Astrocyte of the spinal cord (primary cell): Measurements from ENCODE around the gene TMEM134.

ENCODE experiments used
- DNase-seq: peaks from one replicate; pipeline ENCODE4 v3.0.0; 2011; ENCODE audit warnings: low read depth, low spot score
- H3K4me3 ChIP-seq: 2 replicates; pipeline ENCODE4 v1.5.1; 2011; ENCODE audit warnings: low read depth, mild to moderate bottlenecking, low read length, moderate library complexity
- in situ Hi-C: cut with HindIII; loops from 2 replicates; pipeline ENCODE4 v1.10.0; 2017; ENCODE audit warnings: low sequenced_read_pairs
- TF ChIP-seq, protein P1 (sequence below): IDR thresholded peaks from 2 replicates; pipeline ENCODE4 v1.5.1; 2012; ENCODE audit warnings: low read depth, mild to moderate bottlenecking, low read length, inconsistent platforms

The TMEM134 gene

DNA sequence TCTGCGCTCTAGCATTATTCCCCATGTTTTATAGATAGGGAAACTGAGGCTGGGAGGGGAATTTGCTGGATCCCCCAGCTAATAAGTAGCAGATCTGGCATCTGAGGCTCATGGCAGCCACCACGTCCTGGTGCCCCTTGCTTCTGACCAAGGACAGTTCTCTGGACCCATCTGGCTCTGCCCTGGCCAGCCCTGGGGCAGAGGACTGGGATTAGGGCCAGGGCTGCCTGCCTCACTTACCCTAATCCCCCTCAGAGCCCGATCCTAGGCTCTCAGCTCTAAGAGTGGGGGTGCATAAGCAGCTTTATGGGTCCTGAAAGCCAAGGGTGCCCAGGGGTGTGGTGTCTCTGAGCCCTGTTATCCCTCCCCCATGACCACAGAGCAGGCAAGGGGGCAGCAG, 14.0 kb downstream of the TMEM134 start, which contains the start of gene CABP4:
CABP4 (plus strand) TSS at position 301 of the 400 bp plus-strand sequence; CDS start at position 371, 70 bp downstream.
- in situ Hi-C loops, result no loop called here
- DNase-seq, result no peak
- TF ChIP-seq, protein P1, sequence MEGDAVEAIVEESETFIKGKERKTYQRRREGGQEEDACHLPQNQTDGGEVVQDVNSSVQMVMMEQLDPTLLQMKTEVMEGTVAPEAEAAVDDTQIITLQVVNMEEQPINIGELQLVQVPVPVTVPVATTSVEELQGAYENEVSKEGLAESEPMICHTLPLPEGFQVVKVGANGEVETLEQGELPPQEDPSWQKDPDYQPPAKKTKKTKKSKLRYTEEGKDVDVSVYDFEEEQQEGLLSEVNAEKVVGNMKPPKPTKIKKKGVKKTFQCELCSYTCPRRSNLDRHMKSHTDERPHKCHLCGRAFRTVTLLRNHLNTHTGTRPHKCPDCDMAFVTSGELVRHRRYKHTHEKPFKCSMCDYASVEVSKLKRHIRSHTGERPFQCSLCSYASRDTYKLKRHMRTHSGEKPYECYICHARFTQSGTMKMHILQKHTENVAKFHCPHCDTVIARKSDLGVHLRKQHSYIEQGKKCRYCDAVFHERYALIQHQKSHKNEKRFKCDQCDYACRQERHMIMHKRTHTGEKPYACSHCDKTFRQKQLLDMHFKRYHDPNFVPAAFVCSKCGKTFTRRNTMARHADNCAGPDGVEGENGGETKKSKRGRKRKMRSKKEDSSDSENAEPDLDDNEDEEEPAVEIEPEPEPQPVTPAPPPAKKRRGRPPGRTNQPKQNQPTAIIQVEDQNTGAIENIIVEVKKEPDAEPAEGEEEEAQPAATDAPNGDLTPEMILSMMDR, result no peak
- H3K4me3 ChIP-seq, result no peak within 1 kb of the TSS

DNA sequence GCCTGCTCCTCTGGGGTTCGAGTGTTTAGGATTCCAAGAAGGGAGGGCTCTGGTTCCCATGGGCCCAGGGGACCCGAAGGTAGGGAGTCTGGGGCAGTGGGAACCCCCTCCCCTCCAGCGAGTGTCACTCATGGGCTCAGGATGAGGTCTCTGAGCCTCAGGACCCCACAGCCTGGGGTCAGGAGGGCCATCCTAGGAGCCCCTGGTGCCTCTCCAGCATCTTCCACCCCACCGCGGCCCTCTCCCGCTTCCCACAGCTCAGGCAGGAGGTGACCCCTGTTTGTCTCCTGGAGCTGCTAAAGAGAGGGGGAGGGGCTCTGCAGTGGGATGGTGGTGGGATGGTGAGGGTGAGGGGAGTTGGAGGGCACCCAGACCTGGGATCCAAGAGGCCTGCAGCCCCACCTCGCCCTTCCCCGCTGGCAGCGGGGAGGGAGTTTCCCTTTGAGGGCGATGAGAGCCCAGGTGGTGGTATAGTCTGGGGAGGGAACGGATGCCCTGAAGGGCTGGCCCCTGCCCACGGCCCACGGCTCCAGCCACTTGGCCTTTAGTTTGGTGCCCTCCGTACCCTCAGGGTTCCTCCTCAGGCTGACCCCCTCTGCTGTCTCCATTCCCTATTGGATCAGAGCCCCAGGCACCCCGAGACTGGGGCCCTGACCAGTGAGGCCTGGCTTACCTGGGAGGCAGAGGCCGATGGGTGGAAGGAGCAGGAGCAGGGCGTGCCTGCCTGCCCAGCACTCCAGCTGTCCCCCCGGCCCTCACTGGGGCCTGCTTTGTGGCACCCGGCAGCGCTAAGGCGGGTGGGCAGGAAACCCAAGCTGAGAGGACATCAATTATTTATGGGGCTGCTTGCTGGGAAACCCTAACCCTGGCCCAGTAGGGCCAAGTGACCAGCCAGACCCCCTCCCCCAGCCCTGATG, 15.0 kb downstream of the TMEM134 start:
- in situ Hi-C loops, result no loop called here
- no peak for DNase-seq
- TF ChIP-seq, protein P1, result no peak
- no peak overlapping the region for H3K4me3 ChIP-seq

DNA sequence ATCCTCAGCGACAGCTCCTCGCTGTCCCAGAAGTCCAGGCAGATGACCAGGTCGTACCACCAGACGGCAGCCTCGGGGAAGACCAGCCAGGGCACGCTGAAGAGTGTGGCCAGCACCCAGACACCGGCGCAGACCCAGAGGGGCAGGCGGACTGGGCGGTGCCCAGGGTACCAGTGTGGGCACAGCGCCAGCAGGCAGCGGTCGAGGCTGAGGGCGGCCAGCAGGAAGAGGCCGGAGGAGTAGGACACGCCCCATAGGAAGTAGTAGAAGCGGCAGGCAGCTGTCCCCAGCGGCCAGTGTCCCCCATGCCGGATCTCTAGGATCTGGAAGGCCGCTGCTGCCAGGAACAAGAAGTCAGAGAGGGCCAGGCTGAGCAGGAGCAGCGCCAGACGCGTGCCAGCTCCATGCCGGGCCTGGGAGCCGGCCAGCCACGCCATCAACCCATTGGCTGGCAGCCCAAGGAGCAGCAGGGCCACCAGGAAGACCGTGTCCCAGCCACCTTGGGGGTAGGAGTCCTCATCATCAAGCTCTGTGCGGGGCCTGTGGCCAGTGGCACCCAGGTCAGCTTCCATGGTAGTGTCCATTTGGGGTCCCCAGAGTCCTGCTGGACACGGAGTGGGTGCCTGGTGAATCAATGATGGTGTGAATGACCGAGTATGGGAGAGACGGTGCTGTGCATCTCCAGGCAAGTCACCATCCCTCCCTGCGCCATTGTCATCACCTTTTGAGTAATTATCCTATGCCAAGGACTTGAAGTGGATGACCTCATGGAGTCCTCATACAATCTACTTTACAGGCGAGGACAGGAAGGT, 16.7 kb downstream of the TMEM134 start, which contains the start of gene GPR152:
GPR152 (minus strand) TSS at position 589 of the 812 bp plus-strand sequence; CDS start at position 584, 5 bp downstream.
- in situ Hi-C loops, result no loop called here
- TF ChIP-seq, protein P1, result no peak

DNA sequence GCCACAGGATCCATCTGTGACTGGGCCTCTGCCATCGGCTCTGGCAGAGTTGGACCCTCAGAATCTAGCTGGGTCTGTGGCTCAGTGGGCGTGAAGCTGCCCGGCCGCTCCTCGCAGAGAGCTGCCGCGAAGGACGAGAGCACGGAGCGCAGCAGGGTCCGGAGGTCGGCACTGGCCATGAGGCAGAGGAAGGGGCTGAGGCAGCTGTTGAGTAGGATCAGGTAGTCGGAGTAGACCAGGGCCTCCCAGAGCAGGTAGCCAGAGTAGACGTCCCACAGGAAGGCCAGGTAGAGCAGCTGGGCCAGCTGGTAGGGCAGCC, 17.4 kb downstream of the TMEM134 start:
- in situ Hi-C loops, result no loop called here
- TF ChIP-seq, protein P1, result no peak
- no peak for DNase-seq
- no peak overlapping the region for H3K4me3 ChIP-seq

More for the DNA sequence above, 16.7 kb downstream of the TMEM134 start, which contains the start of gene GPR152:
- H3K4me3 ChIP-seq, result no peak within 1 kb of the TSS
- DNase-seq, result no peak

DNA sequence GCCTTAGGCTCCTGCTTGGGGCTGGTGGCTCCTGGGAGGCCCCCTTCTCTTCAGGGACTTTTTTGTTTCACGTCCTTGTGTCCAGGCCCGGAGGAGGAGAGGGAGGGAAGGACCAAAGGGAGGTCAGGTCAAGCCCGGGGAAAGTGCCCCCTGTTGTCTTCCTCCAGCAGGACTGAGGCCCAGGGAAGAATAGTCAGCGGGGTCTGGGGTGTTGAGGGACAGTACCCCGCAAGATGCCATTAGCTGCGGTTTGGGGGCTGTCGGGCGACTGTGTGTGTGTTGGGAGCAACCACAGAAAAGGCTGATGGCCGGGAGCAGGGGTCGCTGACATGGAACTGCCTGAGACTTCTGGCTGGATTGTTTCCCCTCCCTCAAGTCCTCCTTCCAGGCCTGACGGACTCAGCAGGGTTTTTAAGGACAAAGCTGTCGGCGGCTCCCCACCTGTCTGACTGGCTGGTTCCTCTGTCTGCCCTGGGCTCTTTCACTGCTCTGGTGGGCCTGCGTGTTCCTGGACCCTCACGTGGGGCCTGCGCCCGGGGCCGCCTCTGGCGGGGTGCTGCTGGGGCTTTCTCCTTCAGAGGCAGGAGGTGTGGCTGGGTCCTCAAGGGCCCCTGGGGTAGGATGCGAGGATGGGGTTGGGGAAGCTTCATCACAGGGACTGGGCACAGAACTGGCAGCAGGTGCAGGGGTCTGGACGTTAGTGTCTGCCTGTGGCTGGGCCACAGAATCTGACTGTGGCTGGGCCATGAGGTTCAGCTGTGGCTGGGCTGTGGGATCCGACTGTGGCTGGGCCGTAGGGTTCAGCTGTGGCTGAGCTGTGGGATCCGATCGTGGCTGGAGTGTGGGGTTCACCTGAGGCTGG, 18.0 kb downstream of the TMEM134 start:
- in situ Hi-C loops, result no loop called here
- DNase-seq, result no peak
- TF ChIP-seq, protein P1, result no peak
- H3K4me3 ChIP-seq, result no peak overlapping the region
